Putamen (tissue), 1 donor: ENCODE results near the gene NPL.
A peak's percentile ranks its signal among the peaks of the same experiment; 100 is the strongest.

Source experiments
- DNase-seq: peaks from one replicate; pipeline ENCODE4 v3.0.0-alpha.2; 2016; ENCODE audit warnings: low spot score

NPL gene

GRCh38 chr1:182789138-182790076 lies at the start of gene NPL:
NPL (plus strand) TSS chr1:182789773; CDS start chr1:182794372, 4,599 bp downstream.
- peak; percentile 80 for DNase-seq

GRCh38 chr1:182740120-182740519 lies 49.5 kb upstream of the NPL start:
- DNase-seq, result no peak

GRCh38 chr1:182742780-182743179 lies 46.8 kb upstream of the NPL start:
- DNase-seq, result no peak

GRCh38 chr1:182752077-182752988 lies 37.2 kb upstream of the NPL start:
- peak; percentile 45 for DNase-seq

- DNase-seq, result no peak
These were observed 35.5 kb upstream of the NPL start for GRCh38 chr1:182754087-182754486.

- DNase-seq, result no peak
These were observed 34.8 kb upstream of the NPL start for GRCh38 chr1:182754543-182755314.

GRCh38 chr1:182755632-182756031 lies 33.9 kb upstream of the NPL start:
- no peak for DNase-seq

- DNase-seq, result no peak
These were observed 33.1 kb upstream of the NPL start for GRCh38 chr1:182756423-182756822.

GRCh38 chr1:182761396-182762395 lies 27.9 kb upstream of the NPL start:
- DNase-seq, result peak; percentile 52

- DNase-seq, result peak; percentile 51
These were observed 27.0 kb upstream of the NPL start for GRCh38 chr1:182762536-182762935.

GRCh38 chr1:182764029-182764727 lies 25.4 kb upstream of the NPL start:
- no peak for DNase-seq

- no peak for DNase-seq
These were observed 24.2 kb upstream of the NPL start for GRCh38 chr1:182765391-182765790.

GRCh38 chr1:182766050-182766449 lies 23.5 kb upstream of the NPL start:
- DNase-seq, result no peak

GRCh38 chr1:182766881-182767645 lies 22.5 kb upstream of the NPL start:
- DNase-seq, result no peak

GRCh38 chr1:182768963-182769362 lies 20.6 kb upstream of the NPL start:
- no peak for DNase-seq

GRCh38 chr1:182770232-182770631 lies 19.3 kb upstream of the NPL start:
- no peak for DNase-seq

- no peak for DNase-seq
These were observed 18.2 kb upstream of the NPL start for GRCh38 chr1:182771187-182771984.

- DNase-seq, result no peak
These were observed 12.2 kb upstream of the NPL start for GRCh38 chr1:182777386-182777785.
